PC-9 (cell line): ENCODE measurements around the gene DNA2.

Experiments used
- EZH2 ChIP-seq: fragments of 200-600 bp; sonication (generic); IDR thresholded peaks from 2 replicates; pipeline ENCODE4 v1.8.0; 2017; ENCODE audit warnings: antibody characterized with exemption, low read depth
- TF ChIP-seq, protein P1 (sequence below): fragments of 200-600 bp; sonication (generic); conservative IDR thresholded peaks from 2 replicates; pipeline ENCODE4 v1.6.1; 2017; ENCODE audit warnings: mixed run types, antibody characterized with exemption, mild to moderate bottlenecking, moderate library complexity

DNA sequence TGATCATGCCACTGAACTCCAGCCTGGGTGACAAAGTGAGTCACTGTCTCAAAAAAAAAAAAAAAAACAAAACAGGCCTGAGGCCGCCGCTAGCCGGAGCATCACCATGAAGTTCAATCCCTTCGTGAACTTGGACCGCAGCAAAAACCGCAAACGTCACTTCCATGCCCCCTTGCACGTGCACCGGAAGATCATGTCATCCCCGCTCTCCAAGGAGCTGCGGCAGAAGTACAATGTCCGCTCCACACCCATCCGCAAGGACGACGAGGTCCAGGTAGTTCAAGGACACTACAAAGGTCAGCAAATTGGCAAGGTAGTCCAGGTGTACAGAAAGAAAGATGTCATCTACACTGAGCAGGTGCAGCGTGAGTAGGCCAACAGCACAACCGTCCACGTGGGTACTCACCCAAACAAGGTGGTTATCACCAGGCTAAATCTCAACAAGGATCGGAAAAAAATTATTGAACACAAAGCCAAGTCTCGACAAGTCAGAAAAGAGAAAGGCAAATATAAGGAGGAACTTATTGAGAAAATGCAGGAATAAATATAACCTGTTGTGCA lies 47.2 kb downstream of the DNA2 start:
- TF ChIP-seq, protein P1, sequence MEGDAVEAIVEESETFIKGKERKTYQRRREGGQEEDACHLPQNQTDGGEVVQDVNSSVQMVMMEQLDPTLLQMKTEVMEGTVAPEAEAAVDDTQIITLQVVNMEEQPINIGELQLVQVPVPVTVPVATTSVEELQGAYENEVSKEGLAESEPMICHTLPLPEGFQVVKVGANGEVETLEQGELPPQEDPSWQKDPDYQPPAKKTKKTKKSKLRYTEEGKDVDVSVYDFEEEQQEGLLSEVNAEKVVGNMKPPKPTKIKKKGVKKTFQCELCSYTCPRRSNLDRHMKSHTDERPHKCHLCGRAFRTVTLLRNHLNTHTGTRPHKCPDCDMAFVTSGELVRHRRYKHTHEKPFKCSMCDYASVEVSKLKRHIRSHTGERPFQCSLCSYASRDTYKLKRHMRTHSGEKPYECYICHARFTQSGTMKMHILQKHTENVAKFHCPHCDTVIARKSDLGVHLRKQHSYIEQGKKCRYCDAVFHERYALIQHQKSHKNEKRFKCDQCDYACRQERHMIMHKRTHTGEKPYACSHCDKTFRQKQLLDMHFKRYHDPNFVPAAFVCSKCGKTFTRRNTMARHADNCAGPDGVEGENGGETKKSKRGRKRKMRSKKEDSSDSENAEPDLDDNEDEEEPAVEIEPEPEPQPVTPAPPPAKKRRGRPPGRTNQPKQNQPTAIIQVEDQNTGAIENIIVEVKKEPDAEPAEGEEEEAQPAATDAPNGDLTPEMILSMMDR, result no peak
- TF ChIP-seq EZH2, result no peak
